GM12801 (cell line): Measurements from ENCODE around the gene LRRC27.

Source experiments
- TF ChIP-seq, protein P1 (sequence below): IDR thresholded peaks from one replicate; pipeline ENCODE4 v1.5.1; 2011; ENCODE audit warnings: control low read depth; ENCODE audit not compliant: insufficient read length; ENCODE audit errors: extremely low read depth

LRRC27 gene

DNA sequence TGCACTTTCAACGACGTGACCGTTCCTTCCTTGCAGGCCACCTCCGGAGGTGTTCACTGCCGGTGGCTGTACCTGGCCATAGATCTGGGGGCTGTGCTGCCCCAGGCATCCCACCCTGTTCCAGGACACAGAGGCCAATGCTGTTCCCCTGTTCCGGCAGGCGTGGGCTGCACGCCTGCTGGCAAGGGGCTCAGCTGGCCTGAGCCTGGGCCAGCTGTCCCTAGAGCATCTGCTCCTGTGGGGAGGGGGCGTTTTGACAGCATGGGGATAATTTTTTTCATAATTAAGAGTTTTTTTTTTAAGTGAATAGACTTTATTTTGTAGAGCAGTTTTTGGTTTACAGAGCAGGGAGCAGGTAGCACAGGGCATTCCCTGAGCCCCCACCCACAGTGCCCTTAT is 93.8 kb downstream of the LRRC27 start:
- TF ChIP-seq, protein P1, sequence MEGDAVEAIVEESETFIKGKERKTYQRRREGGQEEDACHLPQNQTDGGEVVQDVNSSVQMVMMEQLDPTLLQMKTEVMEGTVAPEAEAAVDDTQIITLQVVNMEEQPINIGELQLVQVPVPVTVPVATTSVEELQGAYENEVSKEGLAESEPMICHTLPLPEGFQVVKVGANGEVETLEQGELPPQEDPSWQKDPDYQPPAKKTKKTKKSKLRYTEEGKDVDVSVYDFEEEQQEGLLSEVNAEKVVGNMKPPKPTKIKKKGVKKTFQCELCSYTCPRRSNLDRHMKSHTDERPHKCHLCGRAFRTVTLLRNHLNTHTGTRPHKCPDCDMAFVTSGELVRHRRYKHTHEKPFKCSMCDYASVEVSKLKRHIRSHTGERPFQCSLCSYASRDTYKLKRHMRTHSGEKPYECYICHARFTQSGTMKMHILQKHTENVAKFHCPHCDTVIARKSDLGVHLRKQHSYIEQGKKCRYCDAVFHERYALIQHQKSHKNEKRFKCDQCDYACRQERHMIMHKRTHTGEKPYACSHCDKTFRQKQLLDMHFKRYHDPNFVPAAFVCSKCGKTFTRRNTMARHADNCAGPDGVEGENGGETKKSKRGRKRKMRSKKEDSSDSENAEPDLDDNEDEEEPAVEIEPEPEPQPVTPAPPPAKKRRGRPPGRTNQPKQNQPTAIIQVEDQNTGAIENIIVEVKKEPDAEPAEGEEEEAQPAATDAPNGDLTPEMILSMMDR = no peak

DNA sequence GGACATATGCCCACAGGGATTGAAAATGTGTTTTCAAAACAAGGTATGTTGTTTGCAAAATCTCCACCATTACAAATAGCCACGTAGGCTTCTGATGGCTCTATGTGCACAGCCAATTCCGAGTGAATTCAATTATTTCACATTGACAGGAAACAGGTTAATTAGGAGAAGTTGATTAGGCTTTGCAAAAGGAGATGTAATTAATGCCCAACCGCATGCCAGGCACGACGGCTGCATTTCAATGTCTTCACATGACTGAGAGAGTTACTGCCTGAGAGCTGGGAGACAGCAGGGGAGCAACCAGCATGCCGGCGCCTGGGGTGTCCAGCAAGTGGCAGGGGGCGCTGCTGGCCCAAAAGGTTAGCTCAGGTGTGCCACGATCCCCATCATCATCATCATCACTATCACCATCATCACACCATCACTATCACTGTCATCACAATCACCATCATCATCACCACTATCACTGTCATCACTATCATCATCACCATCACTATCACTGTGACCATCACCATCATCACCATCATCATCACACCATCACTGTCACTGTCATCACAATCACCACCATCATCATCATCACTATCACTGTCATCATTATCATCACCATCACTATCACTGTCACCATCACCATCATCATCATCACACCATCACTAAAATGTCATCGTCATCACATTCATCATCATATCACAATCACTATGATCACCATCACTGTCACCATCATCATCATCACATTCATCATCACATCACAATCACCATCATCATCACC is 95.2 kb downstream of the LRRC27 start:
- TF ChIP-seq, protein P1 = no peak

DNA sequence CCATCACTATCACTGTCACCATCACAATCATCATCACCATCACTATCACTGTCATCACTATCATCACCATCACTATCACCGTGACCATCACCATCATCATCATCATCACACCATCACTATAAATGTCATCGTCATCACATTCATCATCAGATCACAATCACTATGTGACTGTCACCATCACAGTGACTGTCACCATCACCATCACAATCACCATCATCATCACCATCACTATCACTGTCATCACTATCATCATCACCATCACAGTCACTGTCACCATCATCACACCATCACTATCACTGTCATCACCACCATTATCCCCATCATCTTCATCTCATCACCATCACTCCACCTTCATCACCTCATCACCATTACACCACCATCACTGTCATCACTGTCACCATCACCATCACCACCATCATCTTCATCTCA is 96.0 kb downstream of the LRRC27 start:
- TF ChIP-seq, protein P1 = no peak

DNA sequence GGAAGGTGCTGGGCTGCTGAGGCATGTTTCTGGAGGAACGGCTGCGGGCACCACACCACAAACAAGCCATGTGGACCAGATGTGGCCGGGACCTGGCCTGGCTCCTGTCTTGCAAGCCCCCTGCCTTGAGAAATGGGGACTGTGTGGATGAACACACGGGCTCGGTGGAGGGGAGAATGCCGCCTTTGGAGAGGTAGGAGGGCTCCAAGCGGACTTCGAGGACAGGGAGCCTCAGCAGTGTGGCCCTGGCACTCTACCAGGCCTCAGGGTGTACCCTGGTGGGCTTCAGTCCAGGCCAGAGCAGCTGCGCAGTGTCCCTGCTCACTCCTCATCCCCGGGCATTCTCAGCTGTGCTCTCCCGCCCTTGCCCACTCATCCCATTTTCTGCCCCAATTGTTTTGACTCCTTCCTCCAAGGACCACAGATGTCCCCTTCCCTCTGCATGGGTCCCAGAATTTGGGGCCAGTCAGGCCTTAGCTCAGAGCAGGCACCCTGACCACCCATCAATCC is 96.5 kb downstream of the LRRC27 start:
- TF ChIP-seq, protein P1 = no peak
